Measurements from ENCODE around the gene LSR.

LSR gene, protein sequence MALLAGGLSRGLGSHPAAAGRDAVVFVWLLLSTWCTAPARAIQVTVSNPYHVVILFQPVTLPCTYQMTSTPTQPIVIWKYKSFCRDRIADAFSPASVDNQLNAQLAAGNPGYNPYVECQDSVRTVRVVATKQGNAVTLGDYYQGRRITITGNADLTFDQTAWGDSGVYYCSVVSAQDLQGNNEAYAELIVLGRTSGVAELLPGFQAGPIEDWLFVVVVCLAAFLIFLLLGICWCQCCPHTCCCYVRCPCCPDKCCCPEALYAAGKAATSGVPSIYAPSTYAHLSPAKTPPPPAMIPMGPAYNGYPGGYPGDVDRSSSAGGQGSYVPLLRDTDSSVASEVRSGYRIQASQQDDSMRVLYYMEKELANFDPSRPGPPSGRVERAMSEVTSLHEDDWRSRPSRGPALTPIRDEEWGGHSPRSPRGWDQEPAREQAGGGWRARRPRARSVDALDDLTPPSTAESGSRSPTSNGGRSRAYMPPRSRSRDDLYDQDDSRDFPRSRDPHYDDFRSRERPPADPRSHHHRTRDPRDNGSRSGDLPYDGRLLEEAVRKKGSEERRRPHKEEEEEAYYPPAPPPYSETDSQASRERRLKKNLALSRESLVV

GRCh38 chr19:35248310-35249145 is at the start of gene LSR:
TSS of gene LSR (plus strand) at chr19:35249002. CDS start at chr19:35249023, 21 bp downstream.
- peak; percentile 89 for DNase-seq

GRCh38 chr19:35199481-35199880 is 49.3 kb upstream of the LSR start:
- DNase-seq: no peak

GRCh38 chr19:35202722-35203688 is 45.8 kb upstream of the LSR start:
- no peak for DNase-seq

DNA sequence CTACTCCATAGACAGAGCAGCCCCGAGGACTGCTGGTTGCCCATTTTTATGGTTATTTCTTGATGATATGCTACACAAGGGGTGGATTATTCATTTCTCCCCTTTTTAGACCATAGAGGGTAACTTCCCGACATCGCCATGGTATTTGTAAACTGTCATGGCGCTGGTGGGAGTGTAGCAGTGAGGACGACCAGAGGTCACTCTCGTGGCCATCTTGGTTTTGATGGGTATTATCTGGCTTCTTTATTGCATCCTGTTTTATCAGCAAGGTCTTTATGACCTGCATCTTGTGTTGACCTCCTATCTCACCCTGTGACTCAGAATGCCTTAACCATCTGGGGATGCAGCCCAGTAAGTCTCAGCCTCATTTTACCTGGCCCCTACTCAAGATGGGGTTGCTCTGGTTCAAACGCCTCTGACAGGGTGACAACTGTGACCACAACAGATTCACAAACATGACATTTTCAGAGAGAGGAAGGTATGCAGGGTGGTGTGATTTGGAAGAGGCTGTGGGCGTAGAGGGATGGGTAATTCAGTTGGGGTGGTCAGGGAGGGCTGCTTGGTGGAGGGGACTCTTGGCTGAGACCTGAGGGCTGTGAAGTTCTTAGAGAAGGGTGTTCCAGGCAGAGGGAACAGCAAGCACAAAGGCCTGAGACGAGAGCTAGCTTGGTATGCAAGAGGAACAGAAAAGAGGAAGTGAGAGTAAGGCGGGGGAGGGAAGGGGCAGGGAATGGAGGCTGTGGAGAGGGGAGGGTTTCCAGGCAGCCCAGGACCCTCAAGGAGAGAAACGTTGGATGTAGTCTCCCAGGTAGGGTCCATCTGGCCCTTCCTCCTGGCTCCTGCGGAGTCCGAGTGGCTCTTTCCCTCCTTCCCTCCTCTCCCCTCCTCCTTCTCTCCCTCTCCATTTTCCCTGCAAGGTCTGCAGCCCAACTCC is 43.7 kb upstream of the LSR start:
- no peak for DNase-seq

- no peak for DNase-seq
These were observed 43.0 kb upstream of the LSR start for GRCh38 chr19:35205733-35206323.

GRCh38 chr19:35206379-35206778 is 42.4 kb upstream of the LSR start:
- DNase-seq: no peak

DNA sequence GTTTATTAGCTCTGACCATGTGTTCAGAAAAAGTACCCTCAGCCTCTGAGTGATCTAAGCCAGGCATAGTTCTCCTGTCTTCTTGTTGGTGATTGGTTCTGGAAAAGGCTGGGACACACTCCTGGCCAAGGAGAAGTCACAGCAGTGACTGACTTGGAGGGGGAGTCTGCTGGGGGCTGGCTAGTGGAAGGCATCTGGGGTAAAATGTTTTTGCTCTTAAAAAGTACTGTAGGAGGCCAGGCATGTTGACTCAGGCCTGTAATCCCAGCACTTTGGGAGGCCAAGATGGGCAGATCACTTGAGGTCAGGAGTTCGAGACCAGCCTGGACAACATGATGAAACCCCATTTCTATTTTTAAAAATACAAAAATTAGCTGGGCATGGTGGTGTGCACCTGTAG is 41.9 kb upstream of the LSR start:
- no peak for DNase-seq

DNA sequence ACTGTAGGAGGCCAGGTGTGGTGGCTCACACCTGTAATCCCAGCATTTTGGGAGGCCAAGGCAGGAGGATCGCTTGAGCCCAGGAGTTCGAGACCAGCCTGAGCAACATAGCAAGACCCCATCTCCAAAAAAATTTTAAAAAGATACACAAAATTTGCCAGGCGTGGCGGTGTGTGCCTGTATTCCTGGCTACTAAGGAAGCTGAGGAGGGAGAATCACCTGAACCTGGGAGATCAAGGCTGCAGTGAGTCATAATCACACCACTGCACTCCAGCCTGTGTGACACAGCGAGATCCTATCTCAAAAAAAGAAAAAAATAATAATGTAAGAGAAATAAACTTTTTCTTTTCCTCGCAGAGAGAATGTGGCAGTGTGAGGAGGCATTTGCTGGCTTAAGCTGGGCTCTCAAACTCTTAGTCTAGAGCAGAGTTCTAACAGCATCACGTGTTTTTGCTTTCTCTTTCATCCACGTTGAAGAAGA is 41.4 kb upstream of the LSR start:
- DNase-seq: no peak

GRCh38 chr19:35208121-35208520 is 40.7 kb upstream of the LSR start:
- no peak for DNase-seq

GRCh38 chr19:35209646-35210045 is 39.2 kb upstream of the LSR start:
- no peak for DNase-seq

- DNase-seq: no peak
These were observed 37.1 kb upstream of the LSR start for GRCh38 chr19:35211545-35212230.

- no peak for DNase-seq
These were observed 36.6 kb upstream of the LSR start for GRCh38 chr19:35212241-35212640.

DNA sequence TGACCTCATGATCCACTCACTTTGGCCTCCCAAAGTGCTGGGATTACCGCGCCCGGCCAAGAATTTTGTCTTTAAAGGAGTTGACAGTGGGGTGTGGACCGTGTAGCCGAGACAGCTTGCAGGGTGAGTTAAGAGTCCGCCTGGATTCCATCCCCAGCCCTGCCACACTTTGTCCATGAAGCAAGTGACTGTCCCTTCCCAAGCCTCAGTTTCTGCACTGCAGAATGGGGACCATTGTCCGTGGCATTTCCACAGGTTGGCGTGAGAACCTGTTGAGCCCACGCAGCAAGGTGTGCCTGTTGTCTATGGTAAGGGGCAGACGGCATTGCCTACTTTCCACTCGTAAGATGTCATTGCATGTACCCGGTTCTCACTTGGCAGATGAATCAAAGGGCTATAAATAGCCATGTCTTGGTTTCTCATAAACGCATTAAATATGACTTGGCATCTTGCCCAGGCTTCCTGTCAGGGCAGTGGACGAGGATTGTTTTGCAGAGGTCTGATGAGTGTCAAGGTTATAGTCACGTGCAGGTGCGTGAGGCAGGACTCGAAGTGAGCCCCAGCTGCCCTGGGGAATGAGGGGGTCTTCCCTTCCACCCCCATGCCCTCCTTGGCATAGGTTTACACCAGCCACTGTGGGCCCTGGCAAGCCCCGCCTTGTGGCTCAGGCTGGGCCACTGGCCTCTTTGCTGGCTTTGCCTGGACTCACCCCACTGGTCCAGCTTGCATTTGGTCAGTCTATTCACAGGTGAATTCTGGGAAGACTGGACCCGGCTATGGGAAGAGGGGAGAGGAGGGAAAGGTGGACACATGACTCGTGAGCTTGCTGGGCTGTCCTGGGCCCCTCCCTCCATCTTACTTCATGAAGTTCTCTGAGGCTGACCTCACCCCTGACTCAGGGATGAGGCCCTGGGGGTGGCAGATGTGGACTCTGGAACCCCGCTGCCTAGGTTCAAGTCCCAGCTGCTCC is 34.9 kb upstream of the LSR start:
- peak; percentile 25 for DNase-seq

GRCh38 chr19:35214766-35215422 is 33.9 kb upstream of the LSR start:
- no peak for DNase-seq

- DNase-seq: no peak
These were observed 32.6 kb upstream of the LSR start for GRCh38 chr19:35216016-35216832.

- no peak for DNase-seq
These were observed 31.8 kb upstream of the LSR start for GRCh38 chr19:35216833-35217648.

DNA sequence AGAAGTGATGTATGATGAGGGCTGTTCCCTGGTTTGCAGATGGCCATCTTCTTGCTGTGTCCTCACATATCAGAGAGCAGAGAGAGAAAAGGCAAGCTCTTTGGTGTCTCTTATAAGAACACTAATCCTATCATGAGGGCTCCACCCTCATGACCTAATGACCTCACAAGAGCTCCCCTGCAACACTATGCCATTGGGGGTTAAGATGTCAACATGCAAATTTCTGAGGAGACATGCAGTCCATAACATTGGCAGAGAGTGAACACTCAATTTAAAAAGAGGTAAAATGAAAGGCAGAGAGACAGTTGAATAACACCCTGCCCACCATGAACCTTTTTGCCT is 31.2 kb upstream of the LSR start:
- no peak for DNase-seq

Data from NCI-H1048 (cell line).